HepG2 (cell line): ENCODE data around the gene SPTB. TPM values are rescaled to one million over a fixed set of nuclear protein-coding genes. Genes with fewer than 3 reads are reported as not detected.

Experiments
- ATAC-seq: fragments of 200-7000 bp; cut with Tn5 transposase; 3 replicates; pipeline ENCODE4 v1.9.1; 2020; ENCODE audit warnings: mild to moderate bottlenecking, moderate library complexity
- BruUV-seq: library from RNA; stranded (reverse); fragments of 400-500 nt; replicated peaks from 2 replicates; lab custom pipeline; 2021; lab: Mats Ljungman, UMichigan
- CTCF ChIA-PET: fragments of 300-600 bp; formaldehyde crosslinking; extraction: SDS; loops from one replicate; lab custom pipeline; 2021; ENCODE audit warnings: low total read pairs, inconsistent platforms, low intra/inter-chr PET ratio; lab: Yijun Ruan, JAX
- POLR2A ChIA-PET: fragments of 350-600 bp; sonication (Branson Sonifier 250); formaldehyde crosslinking; loops from one replicate; lab custom pipeline; 2020; ENCODE audit warnings: antibody characterized with exemption, inconsistent platforms; lab: Yijun Ruan, JAX
- DNase-seq: peaks from one replicate; pipeline ENCODE4 v3.0.0-alpha.2; 2015; ENCODE audit warnings: low spot score
- FAIRE-seq: peaks from 3 replicates; lab custom pipeline; 2011; peaks lifted over from hg19 to GRCh38; lab: Jason Lieb, UNC
- H2AFZ ChIP-seq: one replicate; pipeline ENCODE4 v1.6.1; 2011; ENCODE audit warnings: low read length, inconsistent platforms
- H3K27ac ChIP-seq: fragments of 300-600 bp; 3 replicates; pipeline ENCODE4 v1.8.0; 2011; ENCODE audit warnings: mixed run types, mild to moderate bottlenecking, mixed read lengths, low read length, inconsistent platforms; ENCODE audit not compliant: insufficient read depth; ENCODE audit errors: extremely low read length
- H3K27me3 ChIP-seq, 2 experiments: fragments of 200-600 bp in 1 of 2; 2 replicates in 1 of 2; 3 replicates in 1 of 2; pipeline versions ENCODE4 v1.6.0 to v1.8.0; 2011; ENCODE audit warnings: low read length in 2 of 2, mild to moderate bottlenecking in 2 of 2, moderate library complexity in 2 of 2, inconsistent platforms in 1 of 2; ENCODE audit not compliant: insufficient read depth in 2 of 2, control insufficient read depth in 1 of 2
- H3K36me3 ChIP-seq, 2 experiments: fragments of 200-600 bp in 1 of 2; replicated peaks in 1 of 2; 2 replicates in 1 of 2; 3 replicates in 1 of 2; pipeline versions ENCODE4 v1.5.1 to v1.8.0; 2011; ENCODE audit warnings: low read length in 2 of 2, inconsistent platforms in 1 of 2; ENCODE audit not compliant: insufficient read depth in 2 of 2, control insufficient read depth in 1 of 2
- H3K4me1 ChIP-seq: 2 replicates; pipeline ENCODE4 v1.5.1; 2012; ENCODE audit warnings: low read length, inconsistent platforms; ENCODE audit not compliant: insufficient read depth
- H3K4me2 ChIP-seq: 2 replicates; pipeline ENCODE4 v1.6.0; 2011; ENCODE audit warnings: low read depth, low read length, inconsistent platforms
- H3K4me3 ChIP-seq, 3 experiments: fragments of 200-600 bp in 1 of 3; sonication (generic), shearing (Covaris generic) in 1 of 3; replicated peaks in 1 of 3; 2 replicates each; pipeline ENCODE4 v1.5.1; 2011 to 2016; ENCODE audit warnings: low read length in 3 of 3, inconsistent platforms in 2 of 3, low read depth in 2 of 3, mild to moderate bottlenecking in 2 of 3, control low read depth in 1 of 3, mixed read lengths in 1 of 3; ENCODE audit not compliant: insufficient read depth in 1 of 3
- H3K79me2 ChIP-seq: one replicate; pipeline ENCODE4 v1.6.1; 2011; ENCODE audit warnings: low read length, inconsistent platforms; ENCODE audit not compliant: insufficient read depth
- H3K9ac ChIP-seq: 2 replicates; pipeline ENCODE4 v1.6.0; 2011; ENCODE audit warnings: mild to moderate bottlenecking, low read depth, low read length, inconsistent platforms; ENCODE audit not compliant: insufficient read depth
- H3K9me3 ChIP-seq: 2 replicates; pipeline ENCODE4 v1.5.1; 2012; ENCODE audit warnings: mild to moderate bottlenecking, low read length
- H4K20me1 ChIP-seq: 2 replicates; pipeline ENCODE4 v1.6.0; 2011; ENCODE audit warnings: inconsistent platforms, mild to moderate bottlenecking, low read length, moderate library complexity; ENCODE audit not compliant: insufficient read depth
- DPF2 ChIP-seq: sonication (generic); formaldehyde crosslinking; IDR thresholded peaks from 2 replicates; pipeline ENCODE4 v1.4.0; 2020; ENCODE audit warnings: mild to moderate bottlenecking, low read depth, missing genetic modification reagents, borderline replicate concordance
- E2F1 ChIP-seq: sonication (generic); formaldehyde crosslinking; IDR thresholded peaks from 2 replicates; pipeline ENCODE4 v1.5.0; 2020; ENCODE audit warnings: missing genetic modification reagents
- FLYWCH1 ChIP-seq: sonication (generic); formaldehyde crosslinking; IDR thresholded peaks from 2 replicates; pipeline ENCODE4 v1.8.1; 2023; ENCODE audit warnings: mild to moderate bottlenecking, missing genetic modification reagents
- HOXA7 ChIP-seq: sonication (generic); formaldehyde crosslinking; IDR thresholded peaks from 2 replicates; pipeline ENCODE4 v1.8.1; 2022; ENCODE audit warnings: mild to moderate bottlenecking, missing genetic modification reagents, moderate library complexity
- NFE2L1 ChIP-seq: sonication (generic); formaldehyde crosslinking; IDR thresholded peaks from 2 replicates; pipeline ENCODE4 v1.4.0; 2020; ENCODE audit warnings: missing genetic modification reagents, mild to moderate bottlenecking, borderline replicate concordance
- RFXAP ChIP-seq: sonication (generic); formaldehyde crosslinking; IDR thresholded peaks from 2 replicates; pipeline ENCODE4 v1.4.0; 2020; ENCODE audit warnings: missing genetic modification reagents, borderline replicate concordance
- SRSF4 ChIP-seq: fragments of 200-400 bp; formaldehyde crosslinking; IDR thresholded peaks from one replicate; pipeline ENCODE4 v1.6.1; 2018; ENCODE audit warnings: mild to moderate bottlenecking, low read depth, low read length, moderate library complexity; ENCODE audit not compliant: poor library complexity, severe bottlenecking
- USF2 ChIP-seq, 2 experiments: sonication (generic) in 1 of 2; formaldehyde crosslinking in 1 of 2; IDR thresholded peaks; 2 replicates each; pipeline versions ENCODE4 v1.5.1 to v1.6.1; 2011 to 2020; ENCODE audit warnings: borderline replicate concordance in 1 of 2, low read depth in 1 of 2, low read length in 1 of 2, mild to moderate bottlenecking in 1 of 2, missing genetic modification reagents in 1 of 2, moderate library complexity in 1 of 2
- ZBTB33 ChIP-seq: sonication (generic); formaldehyde crosslinking; IDR thresholded peaks from 2 replicates; pipeline ENCODE4 v1.4.0; 2020; ENCODE audit warnings: missing genetic modification reagents
- ZBTB42 ChIP-seq: sonication (generic); formaldehyde crosslinking; IDR thresholded peaks from 2 replicates; pipeline ENCODE4 v1.5.0; 2020; ENCODE audit warnings: mild to moderate bottlenecking, missing genetic modification reagents
- ZBTB46 ChIP-seq: sonication (generic); formaldehyde crosslinking; IDR thresholded peaks from 2 replicates; pipeline ENCODE4 v1.4.0; 2020; ENCODE audit warnings: mild to moderate bottlenecking, missing genetic modification reagents, borderline replicate concordance
- ZNF101 ChIP-seq: sonication (generic); formaldehyde crosslinking; IDR thresholded peaks from 2 replicates; pipeline ENCODE4 v1.4.0; 2020; ENCODE audit warnings: mild to moderate bottlenecking, low read depth, missing genetic modification reagents, borderline replicate concordance
- ZNF720 ChIP-seq: sonication (generic); formaldehyde crosslinking; IDR thresholded peaks from 2 replicates; pipeline ENCODE4 v1.4.0; 2020; ENCODE audit warnings: missing genetic modification reagents
- ZNF766 ChIP-seq: sonication (generic); formaldehyde crosslinking; IDR thresholded peaks from 2 replicates; pipeline ENCODE4 v1.5.0; 2020; ENCODE audit warnings: missing genetic modification reagents, borderline replicate concordance
- ZNF768 ChIP-seq: sonication (generic); formaldehyde crosslinking; IDR thresholded peaks from 2 replicates; pipeline ENCODE4 v1.4.0; 2020; ENCODE audit warnings: missing genetic modification reagents
- WGBS: methylation state at CpG from one replicate; pipeline ENCODE4 v1.1.6; 2017; ENCODE audit warnings: low lambda C conversion rate; 5-methylcytosine and 5-hydroxymethylcytosine counted together
- in situ Hi-C: cut with HindIII; loops from 2 replicates; pipeline ENCODE4 v1.10.0; 2017; ENCODE audit warnings: low pct_unique_long_range_greater_than_20kb; ENCODE audit not compliant: extremely low pct_ligation_motif_present
- intact Hi-C: fragments of 100-400 bp; cut with micrococcal nuclease; formaldehyde crosslinking; loops from one replicate; pipeline ENCODE4 v1.10.0; 2022; ENCODE audit not compliant: unreplicated experiment
- polyA plus RNA-seq, 8 experiments: library from polyadenylated mRNA; depleted of rRNA in 3 of 8; stranded (reverse) in 7 of 8; unstranded in 1 of 8; fragments of >200 nt; fragmentation: Illumina TruSeq in 4 of 8; extraction: Trizol in 4 of 8; gene quantifications; 2 replicates each; pipeline versions ENCODE4 v1.2.1 to v1.2.3, GENCODE V29; 2011 to 2016; ENCODE audit warnings: low read depth in 4 of 8, missing spikeins in 1 of 8, mixed read lengths in 1 of 8; ENCODE audit not compliant: insufficient read depth in 1 of 8
- total RNA-seq, 5 experiments: library from RNA; depleted of rRNA; stranded (reverse); fragments of >200 nt; fragmentation: Illumina TruSeq; extraction: Trizol; gene quantifications; 2 replicates each; pipeline ENCODE4 v1.2.3, GENCODE V29; 2016; ENCODE audit warnings: low read depth in 1 of 5

The SPTB gene
- total and polyA plus RNA-seq, 2 of the 13 experiments (the other 11 are each of a cell fraction or from before 2014, with no cell fraction given) = 0.01 to 0.02 TPM

- no peaks in the 10 kb centered on the region for H3K27me3 ChIP-seq
- ATAC-seq (no peak), DNase-seq (no peak), FAIRE-seq (no peak)
- H3K36me3 ChIP-seq = peaks cover 24 to 27% of the 10 kb centered on the region in 2 experiments; a peak in 4 of 5 replicates
- ChIA-PET CTCF (no interaction called here), POLR2A (no interaction called here)
- peaks cover 18% of the 10 kb centered on the region for H3K4me1 ChIP-seq
- WGBS = 96% methylated on average over 6 of the region's 9 CpGs
- H3K27ac ChIP-seq = no peak overlapping the region
- in situ Hi-C loops = no loop called here
- no peak overlapping the region for H3K9ac ChIP-seq
- no peak overlapping the region for H2AFZ ChIP-seq
- no peak overlapping the region for H3K4me3 ChIP-seq
- BruUV-seq = no TSS peak
- TF ChIP-seq ZNF720 (CRISPR knock-in tag) (no peak), ZBTB33 (no peak), ZNF768 (no peak), ZNF766 (CRISPR knock-in tag) (no peak), SRSF4 (no peak), ZBTB46 (CRISPR knock-in tag) (no peak), HOXA7 (no peak), ZBTB42 (CRISPR knock-in tag) (no peak), NFE2L1 (CRISPR knock-in tag) (no peak), USF2 (IDR thresholded peaks at IDR 0.05; ENCODE audit: low read depth, low read length) (no peak), USF2 (CRISPR knock-in tag; IDR thresholded peaks at IDR 0.05; ENCODE audit: borderline replicate concordance) (no peak), DPF2 (no peak), RFXAP (CRISPR knock-in tag) (no peak), ZNF101 (CRISPR knock-in tag) (no peak), FLYWCH1 (CRISPR knock-in tag) (no peak), E2F1 (CRISPR knock-in tag) (no peak)
- no peak overlapping the region for H3K4me2 ChIP-seq
- intact Hi-C loops = no loop called here
- no peaks in the 10 kb centered on the region for H4K20me1 ChIP-seq
- H3K9me3 ChIP-seq = no peaks in the 10 kb centered on the region
- H3K79me2 ChIP-seq = no peaks in the 10 kb centered on the region
Measured at GRCh38 chr14:64738281-64738804, 141.4 kb downstream of the SPTB start.
